ENCODE results near the gene EREG. TPM values are rescaled to one million over a fixed set of nuclear protein-coding genes. Genes with fewer than 3 reads are reported as not detected.

The EREG gene
- total RNA-seq, 4 donors from 2014 or later, result 2.4 to 7.8 (median 4.8) TPM

DNA sequence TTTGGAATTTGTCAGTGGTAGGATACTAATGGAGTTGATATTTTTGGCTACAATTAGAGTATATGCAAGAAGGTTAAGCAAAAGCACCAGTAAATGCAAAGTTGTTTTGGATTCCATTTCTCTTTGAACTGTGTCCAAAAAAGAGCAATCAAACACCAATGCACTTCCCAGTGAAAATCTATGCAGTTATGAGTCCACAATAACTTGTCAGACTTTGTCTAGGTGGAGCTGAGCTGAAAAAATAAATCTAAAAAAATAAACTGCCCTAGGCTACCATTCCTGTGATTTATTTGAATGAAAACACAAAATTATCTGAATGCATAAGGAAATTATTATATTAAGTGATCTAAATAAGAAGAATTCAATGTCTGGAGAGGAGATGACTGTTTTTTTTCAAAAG is 42.9 kb downstream of the EREG start:
- Histone ChIP-seq H3K27ac (no peak overlapping the region), H3K9me3 (no peaks in the 10 kb centered on the region), H3K27me3 (no peaks in the 10 kb centered on the region), H3K4me3 (no peak overlapping the region), H3K4me1 (no peaks in the 10 kb centered on the region), H3K36me3 (no peaks in the 10 kb centered on the region)
- no peak for ATAC-seq
- TF ChIP-seq EP300 (IDR thresholded peaks at IDR 0.05) (no peak), POLR2A (IDR thresholded peaks at IDR 0.05) (no peak), POLR2AphosphoS5 (IDR thresholded peaks at IDR 0.05) (no peak)
- TF ChIP-seq, protein P1, sequence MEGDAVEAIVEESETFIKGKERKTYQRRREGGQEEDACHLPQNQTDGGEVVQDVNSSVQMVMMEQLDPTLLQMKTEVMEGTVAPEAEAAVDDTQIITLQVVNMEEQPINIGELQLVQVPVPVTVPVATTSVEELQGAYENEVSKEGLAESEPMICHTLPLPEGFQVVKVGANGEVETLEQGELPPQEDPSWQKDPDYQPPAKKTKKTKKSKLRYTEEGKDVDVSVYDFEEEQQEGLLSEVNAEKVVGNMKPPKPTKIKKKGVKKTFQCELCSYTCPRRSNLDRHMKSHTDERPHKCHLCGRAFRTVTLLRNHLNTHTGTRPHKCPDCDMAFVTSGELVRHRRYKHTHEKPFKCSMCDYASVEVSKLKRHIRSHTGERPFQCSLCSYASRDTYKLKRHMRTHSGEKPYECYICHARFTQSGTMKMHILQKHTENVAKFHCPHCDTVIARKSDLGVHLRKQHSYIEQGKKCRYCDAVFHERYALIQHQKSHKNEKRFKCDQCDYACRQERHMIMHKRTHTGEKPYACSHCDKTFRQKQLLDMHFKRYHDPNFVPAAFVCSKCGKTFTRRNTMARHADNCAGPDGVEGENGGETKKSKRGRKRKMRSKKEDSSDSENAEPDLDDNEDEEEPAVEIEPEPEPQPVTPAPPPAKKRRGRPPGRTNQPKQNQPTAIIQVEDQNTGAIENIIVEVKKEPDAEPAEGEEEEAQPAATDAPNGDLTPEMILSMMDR (IDR thresholded peaks at IDR 0.05), result no peak

DNA sequence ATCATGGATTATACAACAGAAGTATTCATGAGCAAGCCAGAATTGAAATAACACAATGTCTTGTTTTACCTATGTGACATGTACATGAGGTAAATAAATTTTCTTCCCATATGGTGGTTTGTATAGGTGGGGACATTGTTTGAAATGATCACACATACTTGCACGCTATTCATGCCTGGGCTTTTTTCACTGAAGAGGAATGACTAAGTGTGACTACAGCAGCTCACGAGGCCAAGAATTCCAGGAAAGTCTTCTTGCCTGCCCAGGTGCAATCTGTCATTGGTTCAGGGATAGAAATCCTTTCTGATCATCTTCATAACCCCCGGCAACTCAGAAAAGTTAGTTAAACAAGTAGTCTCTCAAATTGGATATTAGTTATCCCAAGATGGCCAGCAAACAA is 43.7 kb downstream of the EREG start:
- H3K4me3 ChIP-seq, result no peak overlapping the region
- no peaks in the 10 kb centered on the region for H3K4me1 ChIP-seq
- no peaks in the 10 kb centered on the region for H3K36me3 ChIP-seq
- H3K27me3 ChIP-seq, result no peaks in the 10 kb centered on the region
- TF ChIP-seq POLR2A (IDR thresholded peaks at IDR 0.05) (no peak), POLR2AphosphoS5 (IDR thresholded peaks at IDR 0.05) (no peak)
- 83 to 88% methylated on average over 3 of the region's 3 CpGs for WGBS, 2 donors (ENCODE audit: low coverage in 1 of 2)
- no peaks in the 10 kb centered on the region for H3K9me3 ChIP-seq
- no peak for ATAC-seq
- no peak overlapping the region for H3K27ac ChIP-seq

DNA sequence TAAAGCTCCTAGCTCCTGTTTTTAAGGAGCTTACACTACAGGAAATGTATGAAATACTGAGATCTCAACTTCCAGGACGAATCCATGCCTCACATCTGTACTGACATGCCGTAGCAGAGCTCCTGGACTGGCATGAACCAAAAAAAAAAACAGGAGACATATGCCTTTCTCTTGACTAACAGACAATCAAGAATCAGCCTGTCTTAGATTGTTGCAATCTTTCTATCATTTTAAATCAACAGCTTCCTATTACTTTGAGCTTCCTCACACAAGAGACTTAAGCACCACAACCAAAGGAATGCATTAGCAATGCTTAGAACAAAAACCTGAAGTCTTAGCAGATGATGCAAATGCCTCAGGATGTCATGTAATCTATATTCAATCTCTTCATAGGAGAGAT is 45.3 kb downstream of the EREG start:
- no peaks in the 10 kb centered on the region for H3K9me3 ChIP-seq
- H3K4me1 ChIP-seq, result no peaks in the 10 kb centered on the region
- TF ChIP-seq POLR2AphosphoS5 (IDR thresholded peaks at IDR 0.05) (no peak), EP300 (IDR thresholded peaks at IDR 0.05) (no peak), POLR2A (IDR thresholded peaks at IDR 0.05) (no peak)
- TF ChIP-seq, protein P1 (IDR thresholded peaks at IDR 0.05), result no peak
- H3K36me3 ChIP-seq, result no peaks in the 10 kb centered on the region
- ATAC-seq, result no peak
- 69 to 75% methylated on average over 2 of the region's 2 CpGs for WGBS, 2 donors (ENCODE audit: low coverage in 1 of 2)
- no peaks in the 10 kb centered on the region for H3K27me3 ChIP-seq
- H3K4me3 ChIP-seq, result no peak overlapping the region
- no peak overlapping the region for H3K27ac ChIP-seq

DNA sequence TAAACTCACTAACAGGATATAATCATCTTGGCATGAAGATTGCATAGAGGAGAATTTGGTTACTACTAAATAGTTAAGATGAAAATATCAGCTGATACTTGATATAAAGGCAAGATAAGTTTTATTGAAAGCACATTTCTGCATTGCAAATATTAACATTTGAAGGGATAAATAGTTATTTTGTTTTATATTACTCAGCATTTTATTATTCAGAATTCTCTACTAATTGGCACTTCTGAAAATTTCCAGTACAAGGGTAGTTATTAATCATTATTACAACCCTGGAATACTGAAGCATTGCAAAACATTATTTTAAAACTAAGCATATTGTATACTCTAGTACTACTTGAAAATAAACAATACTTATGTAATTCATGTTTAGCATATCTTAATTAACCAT is 47.3 kb downstream of the EREG start:
- TF ChIP-seq POLR2AphosphoS5 (IDR thresholded peaks at IDR 0.05) (no peak), POLR2A (IDR thresholded peaks at IDR 0.05) (no peak), EP300 (IDR thresholded peaks at IDR 0.05) (no peak)
- TF ChIP-seq, protein P1 (IDR thresholded peaks at IDR 0.05), result no peak
- H3K4me3 ChIP-seq, result no peak overlapping the region
- H3K9me3 ChIP-seq, result no peaks in the 10 kb centered on the region
- ATAC-seq, result no peak
- no peaks in the 10 kb centered on the region for H3K36me3 ChIP-seq
- H3K27me3 ChIP-seq, result no peaks in the 10 kb centered on the region
- H3K27ac ChIP-seq, result no peak overlapping the region
- no peaks in the 10 kb centered on the region for H3K4me1 ChIP-seq

DNA sequence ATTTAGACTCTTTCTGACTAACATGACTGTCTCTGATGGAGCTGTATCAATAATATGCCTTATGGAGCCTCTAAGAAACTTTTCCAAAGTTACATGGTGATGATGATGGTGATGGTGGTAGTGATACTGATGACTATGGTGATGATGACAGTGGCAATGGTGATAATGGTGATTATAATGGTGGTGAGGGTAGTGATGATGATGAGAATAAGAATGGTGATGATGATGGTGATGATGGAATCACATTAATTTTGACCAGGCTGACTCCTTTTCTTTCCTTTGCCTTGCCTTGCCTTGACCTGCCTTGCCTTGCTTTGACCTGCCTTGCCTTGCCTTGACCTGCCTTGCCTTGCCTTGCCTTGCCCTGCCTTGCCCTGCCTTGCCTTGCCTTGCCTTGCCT is 48.3 kb downstream of the EREG start:
- H3K4me3 ChIP-seq, result no peak overlapping the region
- H3K4me1 ChIP-seq, result no peaks in the 10 kb centered on the region
- H3K9me3 ChIP-seq, result no peaks in the 10 kb centered on the region
- no peak overlapping the region for H3K27ac ChIP-seq
- H3K27me3 ChIP-seq, result no peaks in the 10 kb centered on the region
- TF ChIP-seq EP300 (IDR thresholded peaks at IDR 0.05), result no peak
- TF ChIP-seq, protein P1 (IDR thresholded peaks at IDR 0.05), result no peak
- TF ChIP-seq POLR2AphosphoS5 (IDR thresholded peaks at IDR 0.05), result no peak
- TF ChIP-seq POLR2A (IDR thresholded peaks at IDR 0.05), result no peak
- no peak for ATAC-seq
- no peaks in the 10 kb centered on the region for H3K36me3 ChIP-seq

Data from gastroesophageal sphincter (tissue), 4 donors.